ENCODE measurements around the gene ELOB.

ELOB gene

DNA sequence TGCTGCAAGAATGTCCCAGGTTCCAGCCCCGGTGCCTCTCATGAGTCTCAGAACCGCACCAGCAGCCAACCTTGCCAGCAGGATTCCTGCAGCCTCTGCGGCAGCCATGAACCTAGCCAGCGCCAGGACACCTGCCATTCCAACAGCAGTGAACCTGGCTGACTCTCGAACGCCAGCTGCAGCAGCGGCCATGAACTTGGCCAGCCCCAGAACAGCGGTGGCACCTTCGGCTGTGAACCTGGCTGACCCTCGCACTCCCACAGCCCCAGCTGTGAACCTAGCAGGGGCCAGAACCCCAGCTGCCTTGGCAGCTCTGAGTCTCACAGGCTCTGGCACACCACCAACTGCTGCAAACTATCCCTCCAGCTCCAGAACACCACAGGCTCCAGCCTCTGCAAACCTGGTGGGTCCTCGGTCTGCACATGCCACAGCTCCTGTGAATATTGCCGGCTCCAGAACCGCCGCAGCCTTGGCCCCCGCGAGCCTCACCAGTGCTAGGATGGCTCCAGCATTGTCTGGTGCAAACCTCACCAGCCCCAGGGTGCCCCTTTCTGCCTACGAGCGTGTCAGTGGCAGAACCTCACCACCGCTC is 9.8 kb downstream of the ELOB start:
- DNase-seq: no peak

DNA sequence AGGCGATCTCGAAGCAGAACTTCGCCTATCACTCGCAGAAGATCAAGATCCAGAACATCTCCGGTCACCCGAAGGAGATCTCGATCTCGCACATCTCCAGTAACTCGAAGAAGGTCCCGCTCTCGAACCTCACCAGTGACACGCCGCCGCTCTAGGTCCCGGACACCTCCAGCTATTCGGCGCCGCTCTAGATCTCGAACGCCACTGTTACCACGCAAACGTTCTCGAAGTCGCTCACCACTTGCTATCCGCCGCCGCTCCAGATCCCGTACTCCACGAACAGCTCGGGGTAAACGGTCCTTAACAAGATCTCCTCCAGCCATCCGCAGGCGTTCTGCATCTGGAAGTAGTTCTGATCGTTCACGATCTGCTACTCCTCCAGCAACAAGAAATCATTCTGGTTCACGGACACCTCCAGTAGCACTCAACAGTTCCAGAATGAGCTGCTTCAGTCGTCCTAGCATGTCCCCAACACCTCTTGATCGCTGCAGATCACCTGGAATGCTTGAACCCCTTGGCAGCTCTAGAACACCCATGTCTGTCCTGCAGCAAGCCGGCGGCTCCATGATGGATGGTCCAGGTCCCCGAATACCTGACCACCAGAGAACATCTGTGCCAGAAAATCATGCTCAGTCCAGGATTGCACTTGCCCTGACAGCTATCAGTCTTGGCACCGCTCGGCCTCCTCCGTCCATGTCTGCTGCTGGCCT is 10.5 kb downstream of the ELOB start:
- no peak for DNase-seq

DNA sequence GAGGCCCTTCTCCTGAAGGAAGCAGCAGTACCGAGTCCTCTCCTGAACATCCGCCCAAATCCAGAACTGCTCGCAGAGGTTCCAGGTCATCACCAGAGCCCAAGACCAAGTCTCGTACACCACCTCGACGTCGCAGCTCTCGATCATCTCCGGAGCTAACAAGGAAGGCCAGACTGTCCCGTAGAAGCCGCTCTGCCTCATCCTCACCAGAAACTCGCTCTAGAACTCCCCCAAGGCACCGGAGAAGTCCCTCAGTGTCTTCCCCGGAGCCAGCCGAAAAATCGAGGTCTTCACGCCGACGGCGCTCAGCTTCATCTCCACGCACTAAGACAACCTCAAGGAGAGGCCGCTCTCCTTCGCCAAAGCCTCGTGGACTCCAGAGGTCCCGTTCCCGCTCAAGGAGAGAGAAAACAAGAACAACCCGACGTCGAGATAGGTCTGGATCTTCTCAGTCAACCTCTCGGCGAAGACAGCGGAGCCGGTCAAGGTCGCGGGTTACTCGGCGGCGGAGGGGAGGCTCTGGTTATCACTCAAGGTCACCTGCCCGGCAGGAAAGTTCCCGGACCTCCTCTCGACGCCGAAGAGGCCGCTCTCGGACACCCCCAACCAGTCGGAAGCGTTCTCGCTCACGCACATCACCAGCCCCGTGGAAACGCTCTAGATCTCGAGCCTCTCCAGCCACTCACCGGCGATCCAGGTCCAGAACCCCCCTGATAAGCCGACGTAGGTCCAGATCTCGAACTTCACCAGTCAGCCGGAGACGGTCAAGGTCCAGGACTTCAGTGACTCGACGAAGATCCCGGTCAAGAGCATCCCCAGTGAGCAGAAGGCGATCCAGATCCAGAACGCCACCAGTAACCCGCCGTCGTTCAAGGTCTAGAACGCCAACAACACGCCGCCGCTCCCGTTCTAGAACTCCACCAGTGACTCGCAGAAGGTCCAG is 11.3 kb downstream of the ELOB start:
- DNase-seq: no peak

DNA sequence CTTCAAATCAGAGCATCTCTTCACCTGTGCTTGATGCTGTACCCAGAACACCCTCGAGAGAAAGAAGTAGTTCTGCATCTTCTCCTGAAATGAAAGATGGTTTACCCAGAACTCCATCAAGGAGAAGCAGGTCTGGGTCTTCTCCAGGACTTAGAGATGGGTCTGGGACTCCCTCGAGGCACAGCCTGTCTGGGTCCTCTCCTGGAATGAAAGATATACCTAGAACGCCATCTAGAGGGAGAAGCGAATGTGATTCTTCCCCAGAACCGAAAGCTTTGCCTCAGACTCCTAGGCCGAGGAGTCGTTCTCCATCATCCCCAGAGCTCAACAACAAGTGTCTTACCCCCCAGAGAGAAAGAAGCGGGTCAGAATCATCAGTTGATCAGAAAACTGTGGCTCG is 12.4 kb downstream of the ELOB start:
- DNase-seq: no peak

DNA sequence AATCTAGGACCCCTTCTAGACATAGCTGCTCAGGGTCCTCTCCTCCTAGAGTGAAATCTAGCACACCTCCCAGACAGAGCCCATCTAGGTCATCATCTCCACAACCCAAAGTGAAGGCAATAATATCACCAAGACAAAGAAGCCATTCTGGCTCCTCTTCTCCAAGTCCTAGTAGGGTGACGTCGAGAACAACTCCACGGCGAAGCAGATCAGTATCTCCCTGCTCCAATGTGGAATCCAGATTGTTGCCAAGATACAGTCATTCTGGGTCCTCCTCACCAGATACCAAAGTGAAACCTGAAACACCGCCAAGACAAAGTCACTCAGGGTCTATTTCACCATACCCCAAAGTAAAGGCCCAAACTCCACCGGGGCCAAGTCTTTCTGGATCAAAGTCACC is 13.9 kb downstream of the ELOB start:
- no peak for DNase-seq

DNA sequence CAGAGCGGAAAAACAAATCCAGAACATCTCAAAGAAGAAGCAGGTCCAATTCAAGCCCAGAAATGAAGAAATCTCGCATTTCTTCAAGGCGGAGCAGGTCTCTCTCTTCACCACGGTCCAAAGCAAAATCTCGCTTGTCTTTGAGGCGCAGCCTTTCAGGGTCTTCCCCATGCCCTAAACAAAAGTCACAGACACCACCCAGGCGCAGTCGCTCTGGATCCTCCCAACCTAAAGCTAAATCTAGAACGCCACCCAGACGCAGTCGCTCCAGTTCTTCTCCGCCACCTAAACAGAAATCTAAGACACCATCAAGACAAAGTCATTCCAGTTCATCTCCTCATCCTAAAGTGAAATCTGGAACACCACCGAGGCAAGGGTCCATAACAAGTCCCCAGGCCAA is 14.4 kb downstream of the ELOB start:
- DNase-seq: no peak

DNA sequence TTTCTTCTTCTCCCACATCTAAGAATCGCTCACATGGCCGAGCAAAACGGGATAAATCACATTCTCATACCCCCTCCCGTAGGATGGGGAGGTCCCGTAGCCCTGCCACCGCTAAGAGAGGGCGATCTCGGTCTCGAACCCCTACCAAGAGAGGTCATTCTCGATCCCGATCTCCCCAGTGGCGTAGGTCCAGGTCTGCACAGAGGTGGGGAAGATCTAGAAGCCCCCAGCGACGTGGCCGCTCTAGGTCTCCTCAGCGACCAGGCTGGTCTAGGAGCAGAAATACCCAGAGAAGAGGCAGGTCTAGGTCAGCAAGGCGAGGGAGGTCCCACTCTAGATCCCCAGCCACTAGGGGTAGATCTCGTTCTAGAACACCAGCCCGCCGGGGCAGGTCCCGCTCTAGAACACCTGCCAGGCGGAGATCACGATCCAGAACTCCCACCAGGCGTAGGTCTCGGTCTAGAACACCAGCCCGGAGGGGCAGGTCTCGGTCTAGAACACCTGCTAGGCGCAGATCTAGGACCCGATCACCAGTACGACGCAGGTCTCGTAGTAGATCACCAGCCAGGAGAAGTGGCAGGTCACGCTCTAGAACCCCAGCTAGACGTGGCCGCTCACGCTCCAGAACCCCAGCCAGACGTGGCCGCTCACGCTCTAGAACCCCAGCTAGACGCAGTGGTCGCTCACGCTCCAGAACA is 15.0 kb downstream of the ELOB start:
- no peak for DNase-seq

DNA sequence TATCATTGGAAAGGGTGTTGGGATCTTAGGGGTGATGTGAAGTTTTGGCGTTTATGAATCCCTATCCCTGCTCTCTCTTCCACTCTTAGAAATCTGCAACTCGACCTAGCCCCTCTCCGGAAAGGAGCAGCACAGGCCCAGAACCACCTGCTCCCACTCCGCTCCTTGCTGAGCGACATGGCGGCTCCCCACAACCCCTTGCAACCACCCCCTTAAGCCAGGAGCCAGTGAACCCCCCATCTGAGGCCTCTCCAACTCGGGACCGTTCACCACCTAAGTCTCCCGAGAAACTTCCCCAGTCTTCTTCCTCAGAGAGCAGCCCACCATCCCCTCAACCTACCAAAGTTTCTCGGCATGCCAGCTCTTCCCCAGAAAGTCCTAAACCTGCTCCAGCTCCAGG is 15.6 kb downstream of the ELOB start:
- no peak for DNase-seq

DNA sequence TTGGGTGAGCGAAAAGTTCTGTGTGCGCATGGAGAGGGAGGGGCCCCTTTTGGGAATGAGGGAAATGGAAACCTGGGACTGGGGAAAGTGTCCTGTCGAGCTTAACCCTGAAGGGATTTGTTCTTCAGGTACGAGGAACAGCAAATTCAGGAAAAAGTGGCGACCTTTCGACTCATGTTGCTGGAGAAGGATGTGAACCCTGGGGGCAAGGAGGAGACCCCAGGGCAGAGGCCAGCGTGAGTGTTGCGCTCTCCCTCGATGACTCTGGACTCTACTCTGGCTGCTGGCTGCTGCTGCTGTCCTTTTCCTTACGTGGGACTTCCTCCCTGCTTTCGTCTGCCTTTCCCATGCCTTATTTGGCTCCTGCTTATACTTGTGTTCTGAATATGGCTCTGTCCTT is 19.7 kb downstream of the ELOB start:
- no peak for DNase-seq

DNA sequence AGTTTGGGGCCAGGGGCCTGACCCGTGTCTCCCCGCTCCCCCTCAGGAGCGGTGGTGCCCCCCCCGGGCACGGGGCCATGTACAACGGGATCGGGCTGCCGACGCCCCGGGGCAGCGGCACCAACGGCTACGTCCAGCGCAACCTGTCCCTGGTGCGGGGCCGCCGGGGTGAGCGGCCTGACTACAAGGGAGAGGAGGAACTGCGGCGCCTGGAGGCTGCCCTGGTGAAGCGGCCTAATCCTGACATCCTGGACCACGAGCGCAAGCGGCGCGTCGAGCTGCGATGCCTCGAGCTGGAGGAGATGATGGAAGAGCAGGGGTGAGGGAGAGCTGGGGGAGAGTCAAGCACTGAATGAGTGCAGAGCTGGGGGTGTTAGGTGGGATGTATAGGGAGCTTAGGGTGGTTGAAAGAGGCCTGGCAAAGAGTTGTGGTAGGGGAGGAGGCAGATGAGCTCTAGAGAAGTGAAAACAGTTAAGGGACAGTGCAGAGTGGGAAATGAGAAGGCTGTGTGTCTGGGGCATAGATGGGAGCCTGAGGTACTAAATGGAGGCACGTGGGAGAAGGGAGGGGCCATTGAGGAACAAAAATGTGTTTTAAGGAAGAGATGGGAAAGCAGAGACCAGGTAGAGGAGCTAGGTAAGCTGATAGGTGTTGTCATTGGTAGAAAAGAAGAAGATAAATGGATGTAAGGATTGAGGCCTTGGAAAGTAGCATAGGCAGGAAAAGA is 20.6 kb downstream of the ELOB start:
- DNase-seq: no peak

DNA sequence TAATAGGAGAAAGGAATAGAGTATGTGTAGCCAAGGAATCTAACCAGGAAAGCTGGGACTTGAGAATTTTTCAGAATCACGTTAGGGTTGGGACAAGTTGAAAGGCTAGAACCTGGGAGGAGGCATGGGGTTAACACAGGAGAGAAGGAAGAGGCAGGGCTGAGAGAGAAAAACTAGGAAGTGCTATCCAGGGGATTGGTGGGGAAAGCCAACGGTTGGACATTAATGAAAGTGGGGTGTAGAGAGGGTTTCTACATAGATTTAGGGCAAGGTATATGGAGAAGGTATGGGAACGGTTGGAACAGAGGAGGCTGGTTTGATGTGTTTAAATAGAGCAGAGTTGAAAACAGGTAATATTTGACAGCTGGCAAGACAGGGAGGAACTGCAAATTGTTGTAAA is 21.9 kb downstream of the ELOB start:
- no peak for DNase-seq

DNA sequence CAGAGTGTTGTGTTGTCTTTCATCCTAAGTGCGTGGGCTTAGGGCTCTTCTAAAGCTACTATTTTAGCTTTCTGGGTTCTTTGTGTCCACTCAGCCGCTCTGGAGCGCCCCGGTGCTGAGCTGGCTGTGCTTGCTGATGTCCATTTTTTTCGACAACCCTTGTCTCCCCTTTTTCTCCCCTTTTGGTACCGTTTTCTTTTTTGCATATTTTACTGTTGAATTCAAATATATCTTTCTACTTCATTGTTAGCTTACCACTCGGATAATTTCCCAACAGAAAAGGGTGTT is 23.4 kb downstream of the ELOB start:
- DNase-seq: no peak

DNA sequence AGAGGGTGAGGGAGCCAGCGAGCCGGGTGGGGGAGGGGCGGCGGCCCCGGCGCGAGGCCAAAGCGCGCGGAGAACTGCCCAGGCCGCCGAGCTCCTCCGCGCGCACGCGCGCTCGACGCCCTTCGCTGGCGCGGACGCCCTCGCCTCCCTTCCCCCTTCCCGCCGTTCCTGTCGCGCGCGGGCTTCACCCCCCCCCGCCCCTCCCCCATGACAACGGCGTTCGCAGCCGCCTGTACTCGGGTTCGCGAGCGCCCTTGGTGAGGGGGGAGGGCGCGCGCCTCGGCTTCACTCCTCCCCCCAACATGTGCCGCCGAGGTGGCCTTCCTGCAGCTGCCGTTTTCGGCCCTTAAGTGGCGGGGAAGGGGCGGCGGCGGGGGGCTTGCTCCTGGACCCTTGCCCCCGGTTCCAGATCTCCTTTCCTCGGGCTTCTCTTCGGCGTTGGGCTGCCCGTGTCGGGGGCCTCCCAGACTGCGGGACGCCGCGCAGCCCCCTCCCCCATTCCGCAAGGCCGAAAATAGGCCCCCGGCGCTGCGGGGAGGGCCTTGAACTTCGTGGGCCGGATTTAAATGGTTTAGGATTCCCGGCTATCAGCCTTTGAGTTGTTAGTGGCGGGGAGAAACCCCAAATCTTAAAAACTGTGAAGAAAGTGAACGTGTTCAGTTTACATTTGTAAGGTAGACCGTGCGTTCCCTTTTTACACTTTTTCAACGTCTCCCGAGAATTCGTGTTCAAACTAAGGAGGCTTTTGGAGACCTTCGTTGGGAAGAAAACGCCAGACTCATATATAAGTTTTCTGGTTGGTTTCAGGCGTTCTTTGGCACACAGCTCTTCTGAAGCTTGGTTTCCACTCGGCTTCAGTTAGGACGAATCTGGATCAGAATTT is 24.0 kb downstream of the ELOB start:
- no peak for DNase-seq

DNA sequence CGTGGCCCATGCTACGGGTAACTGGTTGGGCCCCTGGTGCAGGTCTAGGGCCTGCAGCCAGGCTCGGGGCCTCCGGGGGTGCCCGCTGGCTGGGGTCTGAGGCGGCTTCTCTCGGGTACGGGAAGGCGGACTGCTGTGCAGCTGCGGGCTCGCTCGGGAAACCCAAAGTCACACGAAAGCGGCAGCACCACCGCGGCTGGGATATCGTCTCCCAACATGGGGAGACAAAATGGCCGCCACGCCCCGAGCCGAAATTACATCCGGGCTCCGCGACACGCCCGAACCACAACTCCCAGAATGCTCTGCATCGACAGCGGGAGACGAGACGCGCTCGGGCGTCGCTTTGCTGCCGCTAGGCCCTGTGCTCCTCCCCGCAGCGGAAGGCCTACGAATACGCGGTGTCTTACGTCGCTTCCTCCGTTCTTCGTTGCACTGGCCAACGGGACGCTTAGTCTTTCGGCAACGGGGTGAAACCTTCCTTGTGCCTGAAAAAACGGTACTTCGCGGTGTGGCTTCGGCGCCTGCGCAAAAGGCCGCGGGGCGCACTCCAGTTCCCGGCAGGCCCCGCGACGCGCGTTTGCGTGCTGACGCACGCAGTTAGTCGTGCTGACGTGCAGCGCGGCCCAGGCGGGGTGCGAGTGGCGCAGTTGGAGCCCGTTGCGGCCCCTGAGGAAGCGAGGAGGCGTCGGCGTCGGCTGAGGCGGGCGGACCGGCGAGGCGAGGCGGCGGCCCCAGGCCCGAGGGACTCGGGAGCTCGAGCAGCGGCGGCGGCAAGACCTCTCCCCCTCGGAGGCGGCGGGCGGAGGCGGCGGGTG is 24.8 kb downstream of the ELOB start, which contains the start of gene SRRM2:
Gene SRRM2, plus strand, starts transcription at position 604 of the 815 bp plus-strand sequence. CDS start 3,727 bp downstream, outside the sequence.
- DNase-seq: peak; percentile 93

DNA sequence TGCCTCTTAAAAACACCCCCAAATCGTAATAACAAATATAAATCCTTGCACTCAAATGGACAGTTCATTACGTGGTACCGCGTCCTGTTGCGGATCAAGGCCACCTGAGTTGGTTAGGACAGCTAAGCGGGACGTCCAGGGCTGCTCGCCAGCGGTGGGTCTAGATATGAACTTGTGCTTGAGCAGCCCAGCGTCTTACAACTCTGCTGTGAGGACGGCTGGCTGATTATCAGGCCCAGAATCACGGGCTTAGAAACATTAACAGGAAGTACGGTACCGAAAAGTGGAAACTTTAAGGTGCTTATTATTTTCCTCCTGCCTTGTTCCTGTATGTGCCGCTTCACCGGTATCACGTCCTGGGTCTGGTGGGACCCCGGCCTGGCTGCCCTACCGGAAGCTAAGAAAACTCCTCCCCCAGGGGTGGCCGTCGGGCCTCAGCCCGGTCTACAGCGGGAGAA is 25.5 kb downstream of the ELOB start:
- no peak for DNase-seq

DNA sequence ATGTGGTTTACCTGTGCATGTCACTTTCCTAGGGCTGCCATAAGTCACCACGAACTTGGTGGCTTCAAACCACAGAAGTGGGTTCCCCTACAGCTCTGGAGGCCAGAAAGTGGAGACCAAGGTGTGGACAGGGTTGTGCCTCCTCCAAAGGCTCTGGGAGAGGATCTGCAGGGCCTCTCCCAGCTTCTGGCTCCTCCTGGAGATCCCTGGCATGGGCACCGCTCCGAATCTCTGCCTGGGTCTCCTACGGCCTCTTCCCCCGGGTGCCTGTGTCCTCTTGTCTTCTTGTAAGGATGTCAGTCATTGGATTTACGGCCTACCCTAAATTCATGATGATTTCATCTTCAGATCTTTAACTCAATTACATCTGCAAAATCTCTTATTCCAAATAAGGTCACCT is 27.1 kb downstream of the ELOB start:
- DNase-seq: no peak

DNA sequence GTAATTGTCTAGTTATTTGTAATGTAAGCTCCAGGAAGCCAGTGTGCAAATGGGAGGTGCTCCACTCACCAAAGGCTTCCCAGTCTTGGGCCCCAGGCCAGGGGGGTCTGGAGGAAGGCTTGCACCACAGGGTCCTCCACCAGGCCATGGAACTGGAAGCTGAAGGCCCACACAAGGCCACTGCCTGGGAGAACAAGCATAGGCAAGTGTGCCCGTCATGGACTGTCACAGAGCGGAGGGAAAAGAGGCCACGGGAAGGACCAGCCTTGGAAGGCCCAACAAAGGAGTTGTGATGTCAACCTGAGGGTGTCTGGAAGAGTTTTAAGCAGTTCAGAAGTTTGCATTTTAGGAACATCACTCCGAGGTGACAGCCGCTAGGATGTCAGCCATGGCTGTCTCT is 27.6 kb downstream of the ELOB start:
- no peak for DNase-seq

DNA sequence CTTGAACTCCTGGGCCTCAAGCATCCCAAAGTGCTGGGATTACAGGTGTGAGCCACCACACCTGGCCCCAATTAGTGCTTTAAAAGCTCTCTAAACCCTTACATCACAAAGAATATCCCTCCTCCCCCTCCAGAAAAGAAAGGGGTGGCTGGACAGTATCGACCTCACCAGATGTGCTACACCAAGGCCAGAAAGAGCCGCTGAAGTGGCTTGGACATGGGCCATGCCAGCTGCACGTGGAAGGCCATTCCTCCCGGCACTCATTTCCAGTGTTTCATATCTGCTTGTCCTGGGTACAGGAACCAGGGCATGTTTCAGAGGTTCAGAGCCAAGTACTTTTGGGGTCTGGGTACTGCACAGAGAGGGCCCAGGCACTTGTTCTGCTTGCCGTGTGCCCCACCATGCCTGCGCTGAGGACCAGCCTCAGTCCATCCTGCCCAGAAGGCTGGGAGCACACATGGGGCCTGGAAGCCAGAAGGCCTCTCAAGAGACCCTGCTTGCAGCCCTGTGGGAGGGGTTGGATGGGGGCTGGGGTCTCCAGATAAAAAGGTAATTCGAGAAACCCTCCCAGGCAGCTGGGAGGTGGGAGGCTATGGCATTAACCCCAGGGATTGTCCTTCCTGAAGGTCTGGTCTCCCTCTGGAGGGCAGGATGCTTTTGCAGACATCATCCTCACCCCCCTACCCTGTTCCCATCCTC is 28.2 kb downstream of the ELOB start:
- DNase-seq: no peak

DNA sequence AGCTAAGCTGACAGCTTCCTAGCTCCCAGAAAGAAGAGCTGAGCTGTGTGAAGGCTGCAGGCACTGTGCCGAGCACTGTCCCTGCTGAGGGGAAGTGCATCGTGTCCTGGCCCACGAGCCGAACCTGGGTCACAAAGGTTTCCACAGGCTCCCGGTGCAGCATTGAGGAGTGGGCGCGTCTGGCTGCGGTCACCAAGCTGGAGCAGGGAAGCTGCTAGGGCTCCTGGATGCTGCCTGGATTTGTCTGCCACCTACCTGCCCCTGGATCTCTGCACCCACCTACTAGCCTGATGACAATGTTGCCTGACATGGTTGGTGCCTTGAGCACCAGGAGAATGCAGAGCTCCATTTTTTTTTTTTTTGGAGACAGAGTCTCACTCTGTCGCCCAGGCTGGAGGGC is 31.1 kb downstream of the ELOB start:
- DNase-seq: no peak

Measured in activated gamma-delta T cell treated with Interleukin-2 at 50 U/mL for 16 hours (primary cell).